HG03159 (cell line): Measurements from ENCODE around the gene SAMD13.

ENCODE experiments used
- ATAC-seq: cut with Tn5 transposase; IDR thresholded peaks from one replicate; pipeline ENCODE4 v1.9.1; 2021; ENCODE audit warnings: mild to moderate bottlenecking, moderate library complexity; ENCODE audit not compliant: unreplicated experiment

SAMD13 gene

GRCh38 chr1:84370266-84370665, 68.8 kb downstream of the SAMD13 start:
- ATAC-seq: no peak

GRCh38 chr1:84370831-84371394, 69.4 kb downstream of the SAMD13 start:
- ATAC-seq: no peak

GRCh38 chr1:84373436-84374141, 72.1 kb downstream of the SAMD13 start:
- ATAC-seq: no peak

- ATAC-seq: no peak
Measured at GRCh38 chr1:84374991-84375696, 73.6 kb downstream of the SAMD13 start.

- ATAC-seq: no peak
Measured at GRCh38 chr1:84376000-84376910, 74.7 kb downstream of the SAMD13 start.

- no peak for ATAC-seq
Measured at GRCh38 chr1:84377480-84378095, 76.1 kb downstream of the SAMD13 start.

- no peak for ATAC-seq
Measured at GRCh38 chr1:84379138-84379916, 77.8 kb downstream of the SAMD13 start.

GRCh38 chr1:84379917-84380180, 78.3 kb downstream of the SAMD13 start:
- ATAC-seq: no peak

- ATAC-seq: no peak
Measured at GRCh38 chr1:84382127-84382526, 80.6 kb downstream of the SAMD13 start.

- ATAC-seq: no peak
Measured at GRCh38 chr1:84385347-84385746, 83.8 kb downstream of the SAMD13 start.

- no peak for ATAC-seq
Measured at GRCh38 chr1:84386716-84387479, 85.4 kb downstream of the SAMD13 start.

- ATAC-seq: no peak
Measured at GRCh38 chr1:84387480-84388163, 86.1 kb downstream of the SAMD13 start.

- ATAC-seq: no peak
Measured at GRCh38 chr1:84390226-84390625, 88.7 kb downstream of the SAMD13 start.

- ATAC-seq: no peak
Measured at GRCh38 chr1:84398175-84399155, 97.0 kb downstream of the SAMD13 start, which contains the start of gene DNASE2B. Gene DNASE2B, plus strand, starts transcription at chr1:84398484. Its CDS starts 81 bp downstream, at chr1:84398565.
